ENCODE measurements around the gene C1orf21.

DNA sequence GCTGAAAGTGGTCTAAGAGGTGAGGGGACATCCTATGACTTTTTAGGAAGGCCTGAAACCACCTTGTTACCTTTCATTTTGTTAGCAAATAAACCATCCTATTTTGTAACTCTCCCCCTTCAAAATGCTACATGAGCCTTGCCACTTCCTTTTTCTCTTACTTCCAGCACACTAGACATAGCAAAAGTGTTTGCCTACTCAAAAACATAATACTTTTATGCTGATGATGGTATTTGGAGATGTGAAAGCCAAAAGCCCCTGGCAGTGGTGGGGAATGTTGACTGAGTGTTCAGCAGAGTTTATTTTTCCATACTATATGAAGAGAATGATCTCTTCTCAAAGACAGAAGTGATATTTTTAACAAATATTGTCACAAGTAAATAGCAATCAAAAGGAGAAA, 233.6 kb downstream of the C1orf21 start:
- TF ChIP-seq POLR2A (IDR thresholded peaks at IDR 0.05), result no peak
- no peak for TF ChIP-seq POLR2AphosphoS5 (IDR thresholded peaks at IDR 0.05)
